OCI-LY3 (cell line): ENCODE results near the gene KDR.

Source experiments
- H2AFZ ChIP-seq: fragments of 200-600, 300-600 bp; shearing (Covaris generic); 2 replicates; pipeline ENCODE4 v1.6.0; 2014; ENCODE audit warnings: antibody characterized with exemption, low read depth, low read length
- H3K27ac ChIP-seq: fragments of 200-600, 300-600 bp; sonication (generic); 2 replicates; pipeline ENCODE4 v1.5.1; 2014; ENCODE audit warnings: mild to moderate bottlenecking, low read length, moderate library complexity, mixed read lengths
- H3K27me3 ChIP-seq: fragments of 200-600, 300-600 bp; sonication (generic); 2 replicates; pipeline ENCODE4 v1.6.1; 2014; ENCODE audit warnings: low read depth, low read length, mixed read lengths
- H3K36me3 ChIP-seq: fragments of 200-600, 300-600 bp; sonication (generic); replicated peaks from 2 replicates; pipeline ENCODE3; 2014; ENCODE audit warnings: low read depth, low read length, mixed read lengths
- H3K4me1 ChIP-seq: fragments of 300-600, 200-600 bp; sonication (generic); 2 replicates; pipeline ENCODE4 v1.6.1; 2014; ENCODE audit warnings: low read length, mixed read lengths
- H3K4me2 ChIP-seq: fragments of 200-600, 300-600 bp; sonication (generic); 2 replicates; pipeline ENCODE4 v1.6.1; 2014; ENCODE audit warnings: low read length, mixed read lengths
- H3K4me3 ChIP-seq: fragments of 300-600, 200-600 bp; sonication (generic); 2 replicates; pipeline ENCODE4 v1.5.1; 2014; ENCODE audit warnings: antibody characterized with exemption, mild to moderate bottlenecking, low read length, moderate library complexity
- H3K79me2 ChIP-seq: fragments of 300-600, 200-600 bp; shearing (Covaris generic); 2 replicates; pipeline ENCODE4 v1.6.1; 2014; ENCODE audit warnings: mild to moderate bottlenecking, low read length, mixed read lengths
- H3K9ac ChIP-seq: fragments of 300-600, 200-600 bp; shearing (Covaris generic); 2 replicates; pipeline ENCODE4 v1.6.0; 2014; ENCODE audit warnings: mild to moderate bottlenecking, low read length, moderate library complexity
- H3K9me3 ChIP-seq: fragments of 200-600, 300-600 bp; shearing (Covaris generic); 2 replicates; pipeline ENCODE4 v1.6.1; 2014; ENCODE audit warnings: low read length, mixed read lengths; ENCODE audit not compliant: insufficient read depth
- H4K20me1 ChIP-seq: fragments of 200-600, 300-600 bp; sonication (generic); 2 replicates; pipeline ENCODE4 v1.6.1; 2016; ENCODE audit warnings: low read length, mixed read lengths; ENCODE audit not compliant: insufficient read depth
- EZH2phosphoT487 ChIP-seq: fragments of 200-600 bp; shearing (Covaris generic); IDR thresholded peaks from 2 replicates; pipeline ENCODE4 v1.6.1; 2018; ENCODE audit warnings: antibody characterized with exemption, mixed run types, low read depth
- TF ChIP-seq, protein P1 (sequence below): fragments of 200-600, 300-600 bp; sonication (generic); IDR thresholded peaks from 2 replicates; pipeline ENCODE4 v1.5.1; 2014; ENCODE audit warnings: antibody characterized with exemption, low read length, low read depth

KDR gene

DNA sequence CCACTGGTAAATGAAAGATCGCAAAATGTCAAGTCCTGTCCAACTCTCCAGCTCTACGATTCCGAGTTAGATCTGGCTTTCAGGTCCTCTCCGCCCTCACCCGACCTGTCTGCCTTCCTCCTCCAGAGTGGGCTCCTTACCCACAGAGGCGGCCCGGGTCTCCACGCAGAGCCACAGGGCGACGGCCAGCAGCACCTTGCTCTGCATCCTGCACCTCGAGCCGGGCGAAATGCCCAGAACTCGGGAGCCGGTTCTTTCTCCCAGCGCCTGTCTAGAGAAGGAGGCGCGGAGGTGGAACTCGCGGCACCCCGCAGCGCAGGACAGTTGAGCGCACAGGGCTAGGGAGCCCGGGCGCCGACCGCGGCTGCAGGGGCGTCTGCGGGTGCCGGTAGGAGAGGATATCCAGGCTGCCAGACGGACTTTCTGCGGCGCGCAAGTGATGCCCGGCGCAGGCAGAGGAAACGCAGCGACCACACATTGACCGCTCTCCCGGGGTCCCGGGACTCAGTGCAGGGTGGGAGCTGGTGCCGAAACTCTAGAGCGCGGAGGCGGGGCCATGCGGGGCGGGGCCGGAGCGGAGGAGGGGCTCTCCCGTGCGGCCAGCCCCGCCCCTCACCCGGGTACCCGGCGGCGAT, at the start of gene KDR:
Gene KDR, minus strand, starts transcription at position 509 of the 635 bp plus-strand sequence. Its CDS starts 302 bp downstream, at position 207.
- Histone ChIP-seq H3K9me3 (no peaks in the 10 kb centered on the region), H3K4me3 (no peak within 1 kb of the TSS), H3K27ac (no peak within 1 kb of the TSS), H2AFZ (no peak within 1 kb of the TSS), H3K36me3 (no peaks in the 10 kb centered on the region), H3K4me1 (no peaks in the 10 kb centered on the region), H4K20me1 (no peaks in the 10 kb centered on the region), H3K9ac (no peak within 1 kb of the TSS), H3K79me2 (no peaks in the 10 kb centered on the region), H3K27me3 (no peaks in the 10 kb centered on the region), H3K4me2 (no peak within 1 kb of the TSS)
- no peak for TF ChIP-seq EZH2phosphoT487
- TF ChIP-seq, protein P1, sequence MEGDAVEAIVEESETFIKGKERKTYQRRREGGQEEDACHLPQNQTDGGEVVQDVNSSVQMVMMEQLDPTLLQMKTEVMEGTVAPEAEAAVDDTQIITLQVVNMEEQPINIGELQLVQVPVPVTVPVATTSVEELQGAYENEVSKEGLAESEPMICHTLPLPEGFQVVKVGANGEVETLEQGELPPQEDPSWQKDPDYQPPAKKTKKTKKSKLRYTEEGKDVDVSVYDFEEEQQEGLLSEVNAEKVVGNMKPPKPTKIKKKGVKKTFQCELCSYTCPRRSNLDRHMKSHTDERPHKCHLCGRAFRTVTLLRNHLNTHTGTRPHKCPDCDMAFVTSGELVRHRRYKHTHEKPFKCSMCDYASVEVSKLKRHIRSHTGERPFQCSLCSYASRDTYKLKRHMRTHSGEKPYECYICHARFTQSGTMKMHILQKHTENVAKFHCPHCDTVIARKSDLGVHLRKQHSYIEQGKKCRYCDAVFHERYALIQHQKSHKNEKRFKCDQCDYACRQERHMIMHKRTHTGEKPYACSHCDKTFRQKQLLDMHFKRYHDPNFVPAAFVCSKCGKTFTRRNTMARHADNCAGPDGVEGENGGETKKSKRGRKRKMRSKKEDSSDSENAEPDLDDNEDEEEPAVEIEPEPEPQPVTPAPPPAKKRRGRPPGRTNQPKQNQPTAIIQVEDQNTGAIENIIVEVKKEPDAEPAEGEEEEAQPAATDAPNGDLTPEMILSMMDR: no peak

DNA sequence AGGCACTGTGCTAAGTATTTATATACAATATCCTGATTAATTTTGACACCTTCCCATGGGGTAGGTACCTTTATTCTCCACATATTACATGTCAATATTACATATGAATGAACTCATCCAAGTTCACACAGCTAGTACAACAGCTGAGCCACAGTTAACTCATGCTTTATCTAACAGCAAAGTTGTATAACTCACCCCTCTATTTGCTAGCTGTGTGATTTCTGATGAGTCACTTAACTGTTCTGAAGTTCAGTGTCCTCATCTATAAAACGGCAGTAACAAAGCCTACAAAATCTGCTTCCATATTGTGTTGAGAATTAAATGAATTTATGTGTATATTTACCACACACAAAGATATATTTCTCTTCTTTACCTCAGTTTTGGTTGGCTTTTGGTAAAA, 48.2 kb upstream of the KDR start:
- no peak overlapping the region for H3K4me2 ChIP-seq
- H2AFZ ChIP-seq: no peak overlapping the region
- H3K36me3 ChIP-seq: no peaks in the 10 kb centered on the region
- H3K4me1 ChIP-seq: no peaks in the 10 kb centered on the region
- no peaks in the 10 kb centered on the region for H4K20me1 ChIP-seq
- H3K79me2 ChIP-seq: no peaks in the 10 kb centered on the region
- no peaks in the 10 kb centered on the region for H3K27me3 ChIP-seq
- H3K27ac ChIP-seq: no peak overlapping the region
- TF ChIP-seq, protein P1: no peak
- no peak for TF ChIP-seq EZH2phosphoT487
- no peak overlapping the region for H3K9ac ChIP-seq
- H3K4me3 ChIP-seq: no peak overlapping the region
- no peaks in the 10 kb centered on the region for H3K9me3 ChIP-seq

DNA sequence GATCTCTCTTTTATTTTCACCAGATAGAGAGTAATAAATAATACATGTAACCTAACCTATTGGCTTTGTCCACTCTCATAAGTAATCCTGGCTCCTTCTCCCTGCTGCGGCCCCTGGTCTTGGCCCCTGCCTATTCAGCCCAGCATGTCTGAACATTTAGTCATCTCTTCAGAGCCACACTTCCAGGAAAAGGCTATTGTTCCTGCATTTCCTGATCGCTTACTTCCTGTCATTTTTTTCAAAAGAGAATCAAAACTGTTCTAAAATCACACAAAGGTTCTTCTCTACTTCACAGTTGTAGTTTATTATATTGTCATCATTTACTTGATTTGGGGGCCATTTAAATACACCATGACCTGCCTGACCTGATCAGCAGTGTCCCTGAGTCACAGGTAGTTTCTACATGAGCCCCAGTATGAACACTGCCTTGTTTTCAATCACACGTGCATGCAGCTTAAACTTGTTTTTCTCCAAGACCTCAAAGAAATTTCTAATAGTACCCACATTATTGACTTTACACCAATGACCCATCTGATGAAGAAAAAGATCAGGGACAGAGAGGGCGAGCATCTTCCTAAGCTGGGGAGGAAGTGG, 47.4 kb upstream of the KDR start:
- H3K9ac ChIP-seq: no peak overlapping the region
- H3K27ac ChIP-seq: no peak overlapping the region

DNA sequence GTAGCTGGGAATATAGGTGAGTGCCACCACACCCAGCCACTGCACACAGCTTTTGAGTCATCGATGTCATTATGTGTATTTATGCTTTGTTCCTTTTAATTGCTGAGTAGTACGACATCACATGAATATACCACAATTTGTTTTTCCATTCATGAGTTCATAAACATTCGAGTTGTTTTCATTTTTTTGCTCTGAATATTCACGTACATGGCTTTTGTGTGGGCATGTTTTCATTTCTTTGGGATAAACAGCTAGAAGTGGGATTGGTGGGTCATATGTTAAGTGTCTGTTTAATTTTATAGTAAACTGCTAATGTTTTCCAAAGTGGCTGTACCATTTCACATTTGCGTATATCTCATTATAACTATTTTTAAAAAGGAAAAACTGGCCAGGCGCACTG, 45.1 kb upstream of the KDR start:
- no peaks in the 10 kb centered on the region for H3K4me1 ChIP-seq

More for the DNA sequence above, 47.4 kb upstream of the KDR start:
- Histone ChIP-seq H3K4me1 (no peaks in the 10 kb centered on the region), H3K36me3 (no peaks in the 10 kb centered on the region), H3K27me3 (no peaks in the 10 kb centered on the region), H2AFZ (no peak overlapping the region), H4K20me1 (no peaks in the 10 kb centered on the region), H3K4me2 (no peak overlapping the region), H3K4me3 (no peak overlapping the region), H3K79me2 (no peaks in the 10 kb centered on the region), H3K9me3 (no peaks in the 10 kb centered on the region)
- TF ChIP-seq EZH2phosphoT487: no peak
- TF ChIP-seq, protein P1: no peak

More for the DNA sequence above, 45.1 kb upstream of the KDR start:
- H4K20me1 ChIP-seq: no peaks in the 10 kb centered on the region
- H3K4me3 ChIP-seq: no peak overlapping the region
- TF ChIP-seq EZH2phosphoT487: no peak
- TF ChIP-seq, protein P1: no peak
- H3K27me3 ChIP-seq: no peaks in the 10 kb centered on the region
- no peaks in the 10 kb centered on the region for H3K9me3 ChIP-seq
- H3K79me2 ChIP-seq: no peaks in the 10 kb centered on the region
- no peak overlapping the region for H3K9ac ChIP-seq
- no peak overlapping the region for H3K4me2 ChIP-seq
- no peak overlapping the region for H3K27ac ChIP-seq
- H2AFZ ChIP-seq: no peak overlapping the region
- no peaks in the 10 kb centered on the region for H3K36me3 ChIP-seq
